ENCODE data around the gene MICU1. TPM values are rescaled to one million over a fixed set of nuclear protein-coding genes. Genes with fewer than 3 reads are reported as not detected.
"Not testable (repeated sequence)": the region's sequence is repeated elsewhere in the genome, so short reads cannot be mapped to it uniquely, and the experiment has no call there.

Gene MICU1
- total RNA-seq, 4 donors from 2014 or later: 21.9 to 36.2 (median 31.7) TPM

DNA sequence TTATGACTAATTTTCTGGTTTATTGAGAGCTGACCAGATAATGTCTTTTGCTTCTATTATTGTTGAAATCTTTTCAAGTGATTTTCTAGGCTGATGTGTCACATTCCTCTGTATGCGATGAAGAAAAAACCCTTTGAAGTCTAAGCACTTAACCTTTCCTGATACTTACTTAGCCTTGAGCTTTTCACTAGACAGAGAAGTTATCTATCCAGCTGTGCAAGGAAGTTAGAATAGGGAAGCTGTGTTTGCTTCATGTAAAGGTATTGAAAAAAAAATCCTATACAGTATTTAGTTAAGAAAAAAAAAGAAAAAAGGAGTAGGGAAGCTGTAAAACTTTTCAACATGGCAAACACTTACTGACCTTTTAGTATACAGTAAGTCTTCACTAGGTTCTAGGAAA lies 153.6 kb downstream of the MICU1 start:
- ATAC-seq (ENCODE audit: low FRiP score): no peak
- DNase-seq (ENCODE audit: low spot score): no peak
- no peak for TF ChIP-seq CTCF (IDR thresholded peaks at IDR 0.05)

GRCh38 chr10:72470666-72471065 lies 155.2 kb downstream of the MICU1 start:
- ATAC-seq (ENCODE audit: low FRiP score): no peak
- no peak for TF ChIP-seq CTCF (IDR thresholded peaks at IDR 0.05)
- DNase-seq (ENCODE audit: low spot score): no peak

DNA sequence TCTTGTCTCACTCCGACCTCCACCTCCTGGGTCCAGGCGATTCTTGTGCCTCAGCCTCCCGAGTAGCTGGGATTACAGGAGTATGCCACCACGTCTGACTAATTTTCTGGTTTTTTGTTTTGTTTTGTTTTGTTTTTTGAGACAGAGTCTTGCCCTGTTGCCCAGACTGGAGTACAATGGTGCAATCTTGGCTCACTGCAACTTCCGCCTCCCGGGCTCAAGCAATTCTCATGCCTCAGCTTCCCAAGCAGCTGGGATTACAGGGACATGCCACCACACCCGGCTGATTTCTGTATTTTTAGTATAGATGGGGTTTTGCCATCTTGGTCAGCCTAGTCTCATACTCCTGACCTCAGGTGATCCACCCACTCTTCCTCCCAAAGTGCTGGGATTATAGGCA lies 158.8 kb downstream of the MICU1 start:
- not testable (repeated sequence) for ATAC-seq (ENCODE audit: low FRiP score); DNase-seq (ENCODE audit: low spot score)

DNA sequence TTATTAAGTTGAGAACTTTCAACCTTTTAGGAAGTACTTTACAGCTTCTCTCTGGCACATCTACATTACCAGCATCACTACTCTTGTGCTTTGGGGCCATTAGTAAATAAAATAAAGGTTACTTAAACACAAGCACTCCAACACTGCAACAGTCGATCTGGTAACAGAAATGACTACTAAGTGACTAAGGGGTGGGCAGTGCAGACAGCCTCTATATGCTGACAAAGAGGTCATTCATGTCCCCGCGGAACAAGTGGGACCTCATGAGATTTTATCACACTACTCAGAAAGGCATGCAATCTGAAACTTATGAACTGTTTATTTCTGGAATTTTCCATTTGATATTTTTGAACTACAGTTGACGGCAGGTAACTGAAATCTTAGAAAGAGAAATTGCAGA lies 159.9 kb downstream of the MICU1 start:
- DNase-seq (ENCODE audit: low spot score) (no peak), ATAC-seq (ENCODE audit: low FRiP score) (no peak)
- no peak for TF ChIP-seq CTCF (IDR thresholded peaks at IDR 0.05)

DNA sequence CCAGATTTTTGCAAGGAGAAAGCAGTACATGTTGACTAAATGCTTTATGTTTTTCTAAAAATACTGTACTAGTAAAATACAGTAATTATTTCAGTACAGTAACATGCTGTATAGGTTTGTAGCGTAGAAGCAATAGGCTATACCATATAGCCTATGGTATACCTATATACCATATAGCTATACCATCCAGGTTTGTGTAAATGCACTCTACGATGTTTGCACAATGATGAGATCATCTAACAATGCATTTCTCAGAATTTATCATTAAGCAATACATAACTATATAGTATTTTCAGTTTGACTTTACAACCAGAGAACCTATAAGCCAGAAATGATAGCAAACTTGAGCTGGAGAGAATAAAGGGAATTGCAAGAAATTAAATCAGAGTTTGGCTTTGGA lies 161.4 kb downstream of the MICU1 start:
- no peak for ATAC-seq (ENCODE audit: low FRiP score)
- TF ChIP-seq CTCF (IDR thresholded peaks at IDR 0.05): no peak

DNA sequence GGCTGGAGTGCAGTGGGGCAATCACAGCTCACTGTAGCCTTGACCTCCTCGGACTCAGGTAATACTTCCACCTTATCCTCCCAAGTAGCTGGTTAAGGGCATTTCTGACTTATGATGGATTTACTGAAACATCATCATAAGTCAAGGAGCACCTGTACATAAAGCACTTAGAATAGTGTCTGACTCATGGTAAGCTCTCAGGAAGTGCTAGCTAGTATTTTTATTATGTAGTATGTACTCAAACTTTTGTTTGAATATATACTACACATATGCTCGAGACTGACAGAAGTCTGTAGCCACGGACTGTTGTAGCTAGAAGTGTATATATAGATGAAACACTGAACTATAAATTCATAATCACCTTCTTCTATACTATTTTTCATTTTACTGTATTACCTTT lies 163.6 kb downstream of the MICU1 start:
- DNase-seq (ENCODE audit: low spot score) (no peak), ATAC-seq (ENCODE audit: low FRiP score) (no peak)
- TF ChIP-seq CTCF (IDR thresholded peaks at IDR 0.05): no peak

More for the DNA sequence above, 161.4 kb downstream of the MICU1 start:
- DNase-seq (ENCODE audit: low spot score): no peak

DNA sequence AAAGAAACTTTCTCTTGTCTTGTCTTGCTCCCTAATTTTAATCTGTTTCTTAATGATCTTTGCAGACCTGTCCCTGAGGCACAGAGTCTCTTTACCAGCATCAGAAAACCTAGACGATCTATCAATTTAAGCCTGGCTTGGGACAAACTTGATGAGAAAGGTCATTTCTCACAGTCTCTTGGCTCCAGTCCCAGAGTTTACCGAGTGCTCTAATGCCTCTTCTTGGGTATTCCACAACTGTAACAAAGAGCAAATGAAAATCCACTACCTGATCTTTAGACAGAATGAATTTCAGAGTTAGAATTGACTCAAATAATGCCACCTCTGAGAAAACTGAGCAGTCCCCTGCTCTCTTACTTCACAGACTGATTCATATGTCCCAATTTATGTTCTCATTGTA lies 164.8 kb downstream of the MICU1 start:
- no peak for TF ChIP-seq CTCF (IDR thresholded peaks at IDR 0.05)
- DNase-seq (ENCODE audit: low spot score) (no peak), ATAC-seq (ENCODE audit: low FRiP score) (no peak)
